Measurements from ENCODE around the gene NFASC. TPM values are rescaled to one million over a fixed set of nuclear protein-coding genes. Genes with fewer than 3 reads are reported as not detected.

Gene NFASC
- total and polyA plus RNA-seq, 4 donors: 0.23 to 5.4 (median 1.9) TPM

DNA sequence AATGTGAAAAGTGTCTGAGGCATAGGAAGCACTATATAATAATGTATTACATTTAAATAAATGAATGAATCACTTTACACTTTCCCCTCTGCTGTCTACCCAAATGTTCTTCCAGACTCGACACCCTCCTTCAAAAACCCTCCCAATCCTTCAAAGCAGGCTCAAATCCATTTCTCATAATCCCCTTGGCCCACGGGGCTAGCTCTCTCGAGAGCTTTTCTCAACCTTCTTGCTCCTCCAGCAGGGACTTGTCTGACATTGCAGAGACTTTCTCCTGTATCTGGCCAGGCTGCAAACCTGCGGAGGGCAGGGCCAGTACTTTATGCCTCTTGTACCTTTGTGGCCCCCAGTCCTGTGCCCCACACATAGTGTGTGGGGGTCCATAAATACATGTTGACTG lies 158.3 kb downstream of the NFASC start:
- Histone ChIP-seq H3K9ac (ENCODE audit: low read depth in 1 of 2, low read length in 2 of 2) (no peak overlapping the region), H3K4me3 (ENCODE audit: low read depth in 1 of 3, low read length in 3 of 3) (no peak overlapping the region), H3K36me3 (ENCODE audit: control insufficient read depth in 4 of 4, insufficient read depth in 3 of 4, low read depth in 1 of 4, low read length in 3 of 4) (no peaks in the 10 kb centered on the region), H3K27ac (ENCODE audit: low read depth in 1 of 2, low read length in 2 of 2) (no peak overlapping the region), H3K27me3 (ENCODE audit: control insufficient read depth in 4 of 4, insufficient read depth in 4 of 4, low read length in 3 of 4) (no peaks in the 10 kb centered on the region), H3K4me1 (ENCODE audit: control insufficient read depth in 4 of 4, insufficient read depth in 4 of 4, low read length in 3 of 4) (no peaks in the 10 kb centered on the region), H3K9me3 (ENCODE audit: control insufficient read depth in 4 of 4, low read length in 3 of 4) (no peaks in the 10 kb centered on the region)
- 81% methylated on average over 4 of the region's 4 CpGs for WGBS
- TF ChIP-seq NR2F2 (IDR thresholded peaks at IDR 0.05) (no peak), TAF1 (conservative IDR thresholded peaks at IDR 0.05) (no peak), FOXA1 (IDR thresholded peaks at IDR 0.05) (no peak), RXRA (IDR thresholded peaks at IDR 0.05) (no peak), EGR1 (IDR thresholded peaks at IDR 0.05; ENCODE audit: low read depth in 2 of 2) (no peak), YY1 (IDR thresholded peaks at IDR 0.05) (no peak), GABPA (IDR thresholded peaks at IDR 0.05 in 1 of 2, conservative IDR thresholded peaks at IDR 0.05 in 1 of 2) (no peak), SP1 (IDR thresholded peaks at IDR 0.05) (no peak), JUND (IDR thresholded peaks at IDR 0.05) (no peak), RAD21 (IDR thresholded peaks at IDR 0.05) (no peak), FOXA2 (IDR thresholded peaks at IDR 0.05) (no peak), HNF4A (conservative IDR thresholded peaks at IDR 0.05) (no peak), HNF4G (IDR thresholded peaks at IDR 0.05) (no peak)
- TF ChIP-seq, protein P1, sequence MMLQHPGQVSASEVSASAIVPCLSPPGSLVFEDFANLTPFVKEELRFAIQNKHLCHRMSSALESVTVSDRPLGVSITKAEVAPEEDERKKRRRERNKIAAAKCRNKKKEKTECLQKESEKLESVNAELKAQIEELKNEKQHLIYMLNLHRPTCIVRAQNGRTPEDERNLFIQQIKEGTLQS (IDR thresholded peaks at IDR 0.05): no peak
- TF ChIP-seq, protein P2, sequence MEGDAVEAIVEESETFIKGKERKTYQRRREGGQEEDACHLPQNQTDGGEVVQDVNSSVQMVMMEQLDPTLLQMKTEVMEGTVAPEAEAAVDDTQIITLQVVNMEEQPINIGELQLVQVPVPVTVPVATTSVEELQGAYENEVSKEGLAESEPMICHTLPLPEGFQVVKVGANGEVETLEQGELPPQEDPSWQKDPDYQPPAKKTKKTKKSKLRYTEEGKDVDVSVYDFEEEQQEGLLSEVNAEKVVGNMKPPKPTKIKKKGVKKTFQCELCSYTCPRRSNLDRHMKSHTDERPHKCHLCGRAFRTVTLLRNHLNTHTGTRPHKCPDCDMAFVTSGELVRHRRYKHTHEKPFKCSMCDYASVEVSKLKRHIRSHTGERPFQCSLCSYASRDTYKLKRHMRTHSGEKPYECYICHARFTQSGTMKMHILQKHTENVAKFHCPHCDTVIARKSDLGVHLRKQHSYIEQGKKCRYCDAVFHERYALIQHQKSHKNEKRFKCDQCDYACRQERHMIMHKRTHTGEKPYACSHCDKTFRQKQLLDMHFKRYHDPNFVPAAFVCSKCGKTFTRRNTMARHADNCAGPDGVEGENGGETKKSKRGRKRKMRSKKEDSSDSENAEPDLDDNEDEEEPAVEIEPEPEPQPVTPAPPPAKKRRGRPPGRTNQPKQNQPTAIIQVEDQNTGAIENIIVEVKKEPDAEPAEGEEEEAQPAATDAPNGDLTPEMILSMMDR (IDR thresholded peaks at IDR 0.05; ENCODE audit: low read depth, low read length, missing input control): no peak
- TF ChIP-seq, protein P3, sequence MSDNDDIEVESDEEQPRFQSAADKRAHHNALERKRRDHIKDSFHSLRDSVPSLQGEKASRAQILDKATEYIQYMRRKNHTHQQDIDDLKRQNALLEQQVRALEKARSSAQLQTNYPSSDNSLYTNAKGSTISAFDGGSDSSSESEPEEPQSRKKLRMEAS (IDR thresholded peaks at IDR 0.05): no peak
- TF ChIP-seq, protein P4, sequence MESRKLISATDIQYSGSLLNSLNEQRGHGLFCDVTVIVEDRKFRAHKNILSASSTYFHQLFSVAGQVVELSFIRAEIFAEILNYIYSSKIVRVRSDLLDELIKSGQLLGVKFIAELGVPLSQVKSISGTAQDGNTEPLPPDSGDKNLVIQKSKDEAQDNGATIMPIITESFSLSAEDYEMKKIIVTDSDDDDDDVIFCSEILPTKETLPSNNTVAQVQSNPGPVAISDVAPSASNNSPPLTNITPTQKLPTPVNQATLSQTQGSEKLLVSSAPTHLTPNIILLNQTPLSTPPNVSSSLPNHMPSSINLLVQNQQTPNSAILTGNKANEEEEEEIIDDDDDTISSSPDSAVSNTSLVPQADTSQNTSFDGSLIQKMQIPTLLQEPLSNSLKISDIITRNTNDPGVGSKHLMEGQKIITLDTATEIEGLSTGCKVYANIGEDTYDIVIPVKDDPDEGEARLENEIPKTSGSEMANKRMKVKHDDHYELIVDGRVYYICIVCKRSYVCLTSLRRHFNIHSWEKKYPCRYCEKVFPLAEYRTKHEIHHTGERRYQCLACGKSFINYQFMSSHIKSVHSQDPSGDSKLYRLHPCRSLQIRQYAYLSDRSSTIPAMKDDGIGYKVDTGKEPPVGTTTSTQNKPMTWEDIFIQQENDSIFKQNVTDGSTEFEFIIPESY (IDR thresholded peaks at IDR 0.05): no peak
- TF ChIP-seq, protein P5, sequence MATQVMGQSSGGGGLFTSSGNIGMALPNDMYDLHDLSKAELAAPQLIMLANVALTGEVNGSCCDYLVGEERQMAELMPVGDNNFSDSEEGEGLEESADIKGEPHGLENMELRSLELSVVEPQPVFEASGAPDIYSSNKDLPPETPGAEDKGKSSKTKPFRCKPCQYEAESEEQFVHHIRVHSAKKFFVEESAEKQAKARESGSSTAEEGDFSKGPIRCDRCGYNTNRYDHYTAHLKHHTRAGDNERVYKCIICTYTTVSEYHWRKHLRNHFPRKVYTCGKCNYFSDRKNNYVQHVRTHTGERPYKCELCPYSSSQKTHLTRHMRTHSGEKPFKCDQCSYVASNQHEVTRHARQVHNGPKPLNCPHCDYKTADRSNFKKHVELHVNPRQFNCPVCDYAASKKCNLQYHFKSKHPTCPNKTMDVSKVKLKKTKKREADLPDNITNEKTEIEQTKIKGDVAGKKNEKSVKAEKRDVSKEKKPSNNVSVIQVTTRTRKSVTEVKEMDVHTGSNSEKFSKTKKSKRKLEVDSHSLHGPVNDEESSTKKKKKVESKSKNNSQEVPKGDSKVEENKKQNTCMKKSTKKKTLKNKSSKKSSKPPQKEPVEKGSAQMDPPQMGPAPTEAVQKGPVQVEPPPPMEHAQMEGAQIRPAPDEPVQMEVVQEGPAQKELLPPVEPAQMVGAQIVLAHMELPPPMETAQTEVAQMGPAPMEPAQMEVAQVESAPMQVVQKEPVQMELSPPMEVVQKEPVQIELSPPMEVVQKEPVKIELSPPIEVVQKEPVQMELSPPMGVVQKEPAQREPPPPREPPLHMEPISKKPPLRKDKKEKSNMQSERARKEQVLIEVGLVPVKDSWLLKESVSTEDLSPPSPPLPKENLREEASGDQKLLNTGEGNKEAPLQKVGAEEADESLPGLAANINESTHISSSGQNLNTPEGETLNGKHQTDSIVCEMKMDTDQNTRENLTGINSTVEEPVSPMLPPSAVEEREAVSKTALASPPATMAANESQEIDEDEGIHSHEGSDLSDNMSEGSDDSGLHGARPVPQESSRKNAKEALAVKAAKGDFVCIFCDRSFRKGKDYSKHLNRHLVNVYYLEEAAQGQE (IDR thresholded peaks at IDR 0.05): no peak
- DNase-seq (ENCODE audit: low spot score): no peak
